Neutrophil (primary cell): ENCODE results near the gene PSMA5.

Experiments
- H3K27ac ChIP-seq: fragments of 200-600 bp; sonication (generic); 2 replicates; pipeline ENCODE4 v1.5.1; 2016; ENCODE audit warnings: mild to moderate bottlenecking, moderate library complexity
- H3K27me3 ChIP-seq: fragments of 200-600 bp; sonication (generic); 2 replicates; pipeline ENCODE4 v1.6.0; 2016; ENCODE audit warnings: mild to moderate bottlenecking
- H3K36me3 ChIP-seq: fragments of 200-600 bp; sonication (generic); 2 replicates; pipeline ENCODE4 v1.5.1; 2017
- H3K4me1 ChIP-seq, 2 experiments: fragments of 200-600 bp in 1 of 2; sonication (generic) in 1 of 2; 1 replicate in 1 of 2; 2 replicates in 1 of 2; pipeline versions ENCODE4 v1.5.1 to v1.6.1; 2013 to 2016; ENCODE audit warnings: low read depth in 1 of 2, low read length in 1 of 2, mild to moderate bottlenecking in 1 of 2, moderate library complexity in 1 of 2; ENCODE audit not compliant: control insufficient read depth in 1 of 2, insufficient read depth in 1 of 2
- H3K4me3 ChIP-seq, 2 experiments: fragments of 200-600 bp in 1 of 2; sonication (generic) in 1 of 2; 1 replicate in 1 of 2; 2 replicates in 1 of 2; pipeline ENCODE4 v1.5.1; 2013 to 2016; ENCODE audit warnings: low read depth in 1 of 2, low read length in 1 of 2, mild to moderate bottlenecking in 1 of 2, moderate library complexity in 1 of 2
- H3K9me3 ChIP-seq: fragments of 200-600 bp; sonication (generic); 2 replicates; pipeline ENCODE4 v1.5.1; 2016
- TF ChIP-seq, protein P1 (sequence below): fragments of 200-600 bp; sonication (generic); IDR thresholded peaks from 2 replicates; pipeline ENCODE4 v1.5.1; 2016; ENCODE audit warnings: antibody characterized with exemption

PSMA5 gene

GRCh38 chr1:109443476-109443875, 17.2 kb upstream of the PSMA5 start:
- no peak overlapping the region for H3K4me3 ChIP-seq
- TF ChIP-seq, protein P1, sequence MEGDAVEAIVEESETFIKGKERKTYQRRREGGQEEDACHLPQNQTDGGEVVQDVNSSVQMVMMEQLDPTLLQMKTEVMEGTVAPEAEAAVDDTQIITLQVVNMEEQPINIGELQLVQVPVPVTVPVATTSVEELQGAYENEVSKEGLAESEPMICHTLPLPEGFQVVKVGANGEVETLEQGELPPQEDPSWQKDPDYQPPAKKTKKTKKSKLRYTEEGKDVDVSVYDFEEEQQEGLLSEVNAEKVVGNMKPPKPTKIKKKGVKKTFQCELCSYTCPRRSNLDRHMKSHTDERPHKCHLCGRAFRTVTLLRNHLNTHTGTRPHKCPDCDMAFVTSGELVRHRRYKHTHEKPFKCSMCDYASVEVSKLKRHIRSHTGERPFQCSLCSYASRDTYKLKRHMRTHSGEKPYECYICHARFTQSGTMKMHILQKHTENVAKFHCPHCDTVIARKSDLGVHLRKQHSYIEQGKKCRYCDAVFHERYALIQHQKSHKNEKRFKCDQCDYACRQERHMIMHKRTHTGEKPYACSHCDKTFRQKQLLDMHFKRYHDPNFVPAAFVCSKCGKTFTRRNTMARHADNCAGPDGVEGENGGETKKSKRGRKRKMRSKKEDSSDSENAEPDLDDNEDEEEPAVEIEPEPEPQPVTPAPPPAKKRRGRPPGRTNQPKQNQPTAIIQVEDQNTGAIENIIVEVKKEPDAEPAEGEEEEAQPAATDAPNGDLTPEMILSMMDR: no peak
- H3K27me3 ChIP-seq: peaks cover 98% of the 10 kb centered on the region
- no peaks in the 10 kb centered on the region for H3K4me1 ChIP-seq
- H3K36me3 ChIP-seq: no peaks in the 10 kb centered on the region
- H3K27ac ChIP-seq: no peak overlapping the region
- no peaks in the 10 kb centered on the region for H3K9me3 ChIP-seq

DNA sequence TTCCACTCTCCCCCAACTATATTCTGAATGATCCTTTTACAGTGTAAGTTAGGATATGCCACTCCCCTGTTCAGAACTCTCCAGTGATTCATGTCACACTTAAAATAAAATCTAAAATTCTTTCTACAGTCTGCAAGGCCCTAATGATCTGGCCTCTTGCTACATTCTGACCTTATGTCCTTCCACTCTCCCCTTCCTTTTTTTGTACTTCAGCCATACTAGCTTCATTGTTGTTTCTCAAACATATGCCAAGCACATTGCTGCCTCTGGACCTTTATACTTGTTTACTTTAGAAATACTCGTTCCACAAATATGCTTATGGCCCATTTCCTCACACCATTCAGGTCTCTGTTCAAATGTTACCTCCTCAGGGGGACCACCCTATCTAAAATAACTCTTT, 14.8 kb upstream of the PSMA5 start:
- Histone ChIP-seq H3K27ac (no peak overlapping the region), H3K27me3 (peaks cover 83% of the 10 kb centered on the region), H3K36me3 (no peaks in the 10 kb centered on the region), H3K4me1 (no peaks in the 10 kb centered on the region), H3K9me3 (no peaks in the 10 kb centered on the region), H3K4me3 (no peak overlapping the region)
- TF ChIP-seq, protein P1: no peak

GRCh38 chr1:109438798-109439297, 12.6 kb upstream of the PSMA5 start:
- H3K9me3 ChIP-seq: no peaks in the 10 kb centered on the region
- H3K4me1 ChIP-seq: no peaks in the 10 kb centered on the region
- peaks cover 72% of the 10 kb centered on the region for H3K27me3 ChIP-seq
- no peak overlapping the region for H3K4me3 ChIP-seq
- H3K36me3 ChIP-seq: no peaks in the 10 kb centered on the region
- TF ChIP-seq, protein P1: no peak
- no peak overlapping the region for H3K27ac ChIP-seq

DNA sequence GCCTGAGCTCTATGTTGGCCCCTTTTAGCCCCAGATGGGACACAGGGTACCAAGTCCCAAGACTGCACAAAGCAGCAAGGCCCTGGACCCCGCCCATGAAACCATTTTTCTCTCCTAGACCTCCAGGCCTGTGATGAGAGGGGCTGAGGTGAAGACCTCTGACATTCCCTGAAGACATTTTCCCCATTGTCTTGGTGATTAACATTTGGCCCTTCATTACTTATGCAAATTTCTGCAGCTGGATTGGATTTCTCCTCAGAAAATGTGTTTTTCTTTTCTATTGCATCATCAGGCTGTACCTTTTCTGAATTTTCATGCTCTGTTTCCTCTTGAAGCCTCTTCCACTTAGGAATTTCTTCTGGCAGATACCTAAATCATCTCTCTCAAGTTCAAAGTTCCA, 8.2 kb upstream of the PSMA5 start:
- no peak overlapping the region for H3K4me3 ChIP-seq
- H3K4me1 ChIP-seq: no peaks in the 10 kb centered on the region
- no peak overlapping the region for H3K27ac ChIP-seq
- no peaks in the 10 kb centered on the region for H3K9me3 ChIP-seq
- TF ChIP-seq, protein P1: no peak
- no peaks in the 10 kb centered on the region for H3K36me3 ChIP-seq
- H3K27me3 ChIP-seq: peaks cover 53% of the 10 kb centered on the region

DNA sequence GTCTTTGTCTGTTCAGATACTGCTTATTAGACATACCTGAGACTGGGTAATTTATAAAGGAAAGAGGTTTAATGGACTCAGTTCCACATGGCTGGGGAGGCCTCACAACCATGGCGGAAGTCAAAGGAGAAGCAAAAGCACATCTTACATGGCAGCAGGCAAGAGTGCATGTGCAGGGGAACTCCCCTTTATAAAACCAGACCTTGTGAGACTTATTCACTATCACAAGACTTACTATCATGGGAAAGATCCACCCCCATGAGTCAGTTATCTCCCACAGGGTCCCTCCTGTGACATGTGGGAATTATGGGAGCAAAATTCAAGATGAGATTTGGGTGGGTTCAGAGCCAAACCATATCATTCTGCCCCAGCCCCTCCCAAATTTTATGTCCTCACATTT, 7.1 kb upstream of the PSMA5 start:
- Histone ChIP-seq H3K27ac (no peak overlapping the region), H3K27me3 (peaks cover 43% of the 10 kb centered on the region), H3K36me3 (no peaks in the 10 kb centered on the region), H3K4me1 (no peaks in the 10 kb centered on the region), H3K4me3 (no peak overlapping the region), H3K9me3 (no peaks in the 10 kb centered on the region)
- TF ChIP-seq, protein P1: no peak

DNA sequence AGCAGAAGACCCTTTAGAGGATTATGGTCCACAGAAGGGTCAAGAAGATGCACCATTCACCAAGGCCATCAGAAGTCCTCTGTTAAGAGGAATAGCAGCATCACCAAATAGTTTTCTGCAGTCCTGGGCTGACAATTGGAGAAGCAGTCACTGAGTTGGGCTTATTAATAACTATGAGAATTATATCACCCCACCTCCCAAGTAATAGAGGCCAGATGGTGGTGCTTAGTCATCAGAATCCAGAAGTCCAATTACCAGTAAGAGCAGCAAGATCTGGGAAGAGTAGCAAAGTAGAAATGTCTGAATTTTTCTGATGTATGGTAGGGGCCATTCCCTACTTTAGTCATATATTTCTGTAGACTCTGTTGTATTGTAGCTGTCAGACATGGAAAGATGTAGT, 6.1 kb upstream of the PSMA5 start:
- TF ChIP-seq, protein P1: no peak
- no peaks in the 10 kb centered on the region for H3K9me3 ChIP-seq
- H3K4me3 ChIP-seq: no peak overlapping the region
- H3K4me1 ChIP-seq: peaks cover 0 to under 1% of the 10 kb centered on the region in 2 experiments
- peaks cover 40% of the 10 kb centered on the region for H3K27me3 ChIP-seq
- H3K36me3 ChIP-seq: no peaks in the 10 kb centered on the region
- no peak overlapping the region for H3K27ac ChIP-seq
